ENCODE measurements around the gene AIP. TPM values are rescaled to one million over a fixed set of nuclear protein-coding genes. Genes with fewer than 3 reads are reported as not detected.

Gene AIP
- total and polyA plus RNA-seq, 2 of the 8 experiments (the other 6 are each of a cell fraction or from before 2014, with no cell fraction given) = 29.8 to 54.4 TPM

- H3K4me1 ChIP-seq (replicated peaks in 1 of 4; ENCODE audit: control insufficient read depth in 3 of 4, insufficient read depth in 4 of 4, low read length in 3 of 4) = peaks cover 0 to 8% (median 4%) of the 10 kb centered on the region in 4 experiments; a peak in 4 of 7 replicates
- H4K91ac ChIP-seq (replicated peaks; ENCODE audit: insufficient read length, low read length) = peak overlapping the region; percentile 65
- peak overlapping the region; percentile 89; the same call in 1 of the 2 replicates for H4K8ac ChIP-seq (ENCODE audit: extremely low read depth, insufficient read depth, low read length)
- 69% methylated on average over 25 of the region's 45 CpGs; no CpG with 5 or more reads in 1 of the 2 experiments for WGBS, 2 experiments (ENCODE audit: extremely low coverage in 1 of 2, insufficient coverage in 1 of 2, insufficient read length in 1 of 2, insufficient replicate concordance in 2 of 2, low coverage in 1 of 2, low lambda C conversion rate in 2 of 2, missing lambda C conversion rate in 1 of 2)
- peak overlapping the region; percentile 71; the same call in 1 of the 2 replicates for H2BK5ac ChIP-seq (ENCODE audit: low read depth, low read length)
- H3K79me1 ChIP-seq (ENCODE audit: low read depth, low read length) = 0 out of 2 replicates have a peak, but pooled peaks cover 2% of the 10 kb centered on the region
- H2AFZ ChIP-seq (ENCODE audit: low read length) = no peak overlapping the region
- H4K20me1 ChIP-seq (replicated peaks in 1 of 2; ENCODE audit: control insufficient read depth in 1 of 2, insufficient read depth in 2 of 2, low read length in 2 of 2) = peaks cover 4 to 15% of the 10 kb centered on the region in 2 experiments
- H3K9ac ChIP-seq (replicated peaks in 1 of 4; ENCODE audit: extremely low read depth in 1 of 4, low read depth in 3 of 4, low read length in 3 of 4) = peak overlapping the region in 3 of 4 experiments; percentile 35 to 58 (median 38); a peak in 6 of 7 replicates
- no peak overlapping the region for H3K4ac ChIP-seq (replicated peaks; ENCODE audit: insufficient read length, low read depth, low read length)
- H3K23me2 ChIP-seq (ENCODE audit: low read depth, low read length) = peaks cover 2% of the 10 kb centered on the region; the same call in 1 of the 2 replicates
- H3K9me3 ChIP-seq (ENCODE audit: insufficient read depth in 2 of 2, low read depth in 1 of 2, low read length in 1 of 2) = no peaks in the 10 kb centered on the region
- H3K79me2 ChIP-seq (ENCODE audit: control insufficient read depth in 1 of 2, insufficient read depth in 2 of 2, low read length in 2 of 2) = no peaks in the 10 kb centered on the region
- POLR2A ChIA-PET (ENCODE audit: partially characterized antibody) = interaction anchor here (1.0 to 2.1 kb wide), 6 partner anchors 8 to 140 kb away, joined by 3 to 7 read pairs (median 4); partner anchors contain the start of genes RPS6KB2 and SSH3
- peaks cover 3 to 18% (median 8%) of the 10 kb centered on the region in 4 experiments; a peak in 5 of 8 replicates for H3K36me3 ChIP-seq (ENCODE audit: control insufficient read depth in 2 of 4, insufficient read depth in 4 of 4, low read length in 3 of 4)
- FAIRE-seq = no peak
- H3K14ac ChIP-seq (ENCODE audit: insufficient read length) = no peak overlapping the region
- H2BK15ac ChIP-seq (ENCODE audit: low read length) = no peak overlapping the region
- no peaks in the 10 kb centered on the region for H3K27me3 ChIP-seq (replicated peaks in 1 of 4; ENCODE audit: control insufficient read depth in 3 of 4, extremely low read depth in 1 of 4, insufficient read depth in 3 of 4, low read length in 3 of 4)
- no peak overlapping the region for H2AK5ac ChIP-seq (ENCODE audit: low read depth, low read length)
- TF ChIP-seq SIRT6 (IDR thresholded peaks at IDR 0.05; ENCODE audit: low read length) = no peak
- TF ChIP-seq SIN3A (conservative IDR thresholded peaks at IDR 0.05 in 1 of 2, IDR thresholded peaks at IDR 0.05 in 1 of 2; ENCODE audit: low read depth in 1 of 2, low read length in 2 of 2) = 0 out of 4 replicates have a peak, but pooled peaks of 1 of the 2 experiments have one; percentile 52
- TF ChIP-seq KDM4A (IDR thresholded peaks at IDR 0.05; ENCODE audit: low read depth, low read length, severe bottlenecking) = peak; percentile 10
- no peak for TF ChIP-seq EP300 (IDR thresholded peaks at IDR 0.05; ENCODE audit: borderline replicate concordance in 1 of 2, low read depth in 2 of 2, low read length in 2 of 2)
- TF ChIP-seq RAD21 (IDR thresholded peaks at IDR 0.05 in 1 of 2, conservative IDR thresholded peaks at IDR 0.05 in 1 of 2; ENCODE audit: low read depth in 2 of 2, low read length in 2 of 2) = no peak
- CTCF ChIA-PET (ENCODE audit: partially characterized antibody) = interaction anchor here (0.7 to 2.0 kb wide), 2 partner anchors 20 to 25 kb away, joined by 3 to 7 read pairs; no protein-coding TSS in a partner anchor
- peak overlapping the region; percentile 62 to 90 for H3K4me2 ChIP-seq (ENCODE audit: insufficient read depth in 1 of 2, low read depth in 2 of 2, low read length in 2 of 2)
- no peak overlapping the region for H2BK20ac ChIP-seq (ENCODE audit: low read length)
- H3K4me3 ChIP-seq (ENCODE audit: extremely low read depth in 1 of 4, insufficient read depth in 2 of 4, low read depth in 3 of 4, low read length in 4 of 4) = peak overlapping the region; percentile 42 to 87 (median 77)
- H2BK12ac ChIP-seq (ENCODE audit: low read depth, low read length) = no peak overlapping the region
- peak in 1 of 2 experiments; percentile 71 for DNase-seq (ENCODE audit: low read depth in 1 of 2, low spot score in 2 of 2)
- H4K5ac ChIP-seq (ENCODE audit: insufficient read length, low read depth, low read length) = no peak overlapping the region
- no peak overlapping the region for H3K18ac ChIP-seq (ENCODE audit: extremely low read depth, low read length)
- H2BK120ac ChIP-seq (replicated peaks; ENCODE audit: low read depth, low read length) = no peak overlapping the region
- H3K27ac ChIP-seq (ENCODE audit: low read depth, low read length) = no peak overlapping the region; the same call in 1 of the 2 replicates
- no peak overlapping the region for H3K56ac ChIP-seq (replicated peaks; ENCODE audit: insufficient read length, low read depth, low read length)
- H3K23ac ChIP-seq (ENCODE audit: insufficient read length) = no peak overlapping the region
Observed at GRCh38 chr11:67442504-67443404, 40.1 kb upstream of the AIP start.

Data from H1 (cell line).